Heart right ventricle (tissue), 16 donors: ENCODE measurements around the gene IL1RAPL1. TPM values are rescaled to one million over a fixed set of nuclear protein-coding genes. Genes with fewer than 3 reads are reported as not detected.

Experiments used
- ATAC-seq, 8 donors: fragments of 200-7000 bp; cut with Tn5 transposase; one replicate each; pipeline ENCODE4 v1.9.1; 2020; ENCODE audit warnings: mild to moderate bottlenecking in 8 of 8, moderate library complexity in 8 of 8, moderate number of reproducible peaks in 1 of 8
- DNase-seq, 2 donors: peaks; one replicate each; pipeline ENCODE4 v3.0.0-alpha.2; 2020
- H3K27ac ChIP-seq, 10 donors: fragments of 200-600 bp; sonication (generic) in 2 of 10; one replicate each; pipeline versions ENCODE4 v1.5.0 to v1.8.0; 2020 to 2022; ENCODE audit warnings: mild to moderate bottlenecking in 3 of 10
- H3K27me3 ChIP-seq, 7 donors: fragments of 200-600 bp; one replicate each; pipeline ENCODE4 v1.8.0; 2021 to 2022; ENCODE audit warnings: mild to moderate bottlenecking in 2 of 7
- H3K36me3 ChIP-seq, 9 donors: fragments of 200-600 bp; sonication (generic) in 1 of 9; one replicate each; pipeline versions ENCODE4 v1.5.0 to v1.8.0; 2020 to 2022; ENCODE audit warnings: mild to moderate bottlenecking in 2 of 9
- H3K4me1 ChIP-seq, 9 donors: fragments of 200-600 bp; sonication (generic) in 1 of 9; one replicate each; pipeline versions ENCODE4 v1.5.0 to v1.8.0; 2020 to 2022; ENCODE audit warnings: mild to moderate bottlenecking in 4 of 9
- H3K4me3 ChIP-seq, 10 donors: fragments of 200-600 bp; sonication (generic) in 2 of 10; one replicate each; pipeline versions ENCODE4 v1.5.0 to v1.8.0; 2020 to 2022; ENCODE audit warnings: mild to moderate bottlenecking in 7 of 10, moderate library complexity in 2 of 10
- H3K9me3 ChIP-seq, 11 donors: fragments of 200-600 bp in 10 of 11; sonication (generic) in 2 of 11; one replicate each; pipeline versions ENCODE4 v1.5.0 to v1.8.0; 2013 to 2022; ENCODE audit warnings: mild to moderate bottlenecking in 2 of 11, control low read depth in 1 of 11, moderate library complexity in 1 of 11
- CTCF ChIP-seq, 9 donors: fragments of 200-600 bp; sonication (generic) in 2 of 9; IDR thresholded peaks; one replicate each; pipeline versions ENCODE4 v1.5.0 to v1.8.0; 2021 to 2022; ENCODE audit warnings: antibody characterized with exemption in 9 of 9, mild to moderate bottlenecking in 5 of 9, moderate library complexity in 1 of 9
- WGBS, 2 donors: extraction: QIAGEN DNeasy Blood & Tissue Kit; methylation state at CpG; one replicate each; pipeline ENCODE4 v1.1.7; 2013; ENCODE audit warnings: inconsistent platforms in 1 of 2; 5-methylcytosine and 5-hydroxymethylcytosine counted together
- intact Hi-C, 10 donors: fragments of 100-400 bp; cut with DNase I; formaldehyde crosslinking; loops; one replicate each; pipeline versions ENCODE4 v1.11.1 to v1.14.2; 2022
- polyA plus RNA-seq, 2 donors: library from polyadenylated mRNA; stranded (reverse); fragments of 200-250 nt; gene quantifications; one replicate each; pipeline ENCODE4 v1.2.3, GENCODE V29; 2013
- total RNA-seq, 10 donors: library from RNA; stranded (reverse); fragmentation: NEBNext Ultra II Directional in 3 of 10; extraction: Animal tissue kit (Norgen Biotek cat#: 25700) in 3 of 10; gene quantifications; one replicate each; pipeline versions ENCODE4 v1.2.1 to v1.2.4, GENCODE V29; 2021 to 2023
- donor health status: Arrhythmogenic right ventricular cardiomyopathy.
- donor health status: ischemic (EF 13 %, LVEDD 7.1; RV severe dilation, severe dysfunction).
- donor health status: healthy with polysubstance abuse.
- donor health status: DM: no; HTN: yes; CAD: no.
- donor health status: DM: no; HTN: no; CAD: no.
- donor health status: ischemic (EF 25% LVEDD 6.9; RV normal size, moderate dysfunction).
- donor health status: ischemic (EF 25% LVEDD 5.7; RV mildly dilated, moderate dysfunction).
- donor health status: healthy.
- donor health status: DM: yes; HTN: yes; CAD: no.
- donor health status: Ischemic cardiomyopathy.
- donor health status: ischemic (EF 35%, LVEDD 5.7; RV mildly dilated, moderate dysfunction).
- donor health status: nonischemic (EF 11% LVEDD 7.7; RV severe dilation, severe dysfunction).
- donor health status: DM: yes; HTN: yes; CAD: no.
- donor health status: PGD.
- donor health status: ischemic (EF 29% LVEDD 5.4; RV normal size, mild dysfunction).
- donor health status: nonischemic (EF 23%, LVEDD 6.1; RV moderate dilation, normal function).

The IL1RAPL1 gene
- total and polyA plus RNA-seq, 12 donors = 0.13 to 6.3 (median 2.8) TPM

DNA sequence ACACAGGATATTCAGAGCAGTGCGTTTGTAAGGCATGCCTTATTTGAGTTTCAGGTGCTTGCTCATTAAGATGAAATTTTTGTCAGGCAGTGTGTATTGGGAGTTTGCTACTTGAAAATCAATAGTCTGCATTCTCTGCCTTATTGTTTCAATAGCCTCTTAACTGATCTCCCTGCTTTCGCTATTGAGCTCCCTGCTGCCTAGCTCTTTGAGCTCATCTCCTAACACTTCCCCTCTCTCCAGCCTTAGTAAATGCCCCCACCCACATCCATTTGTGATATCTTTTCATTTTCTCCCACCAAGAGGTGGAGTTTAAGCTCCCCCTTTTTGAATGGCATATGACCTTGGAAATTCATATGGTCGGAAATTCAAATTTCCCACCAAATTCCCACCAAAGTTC lies 256.6 kb downstream of the IL1RAPL1 start:
- 84 to 85% methylated on average over 3 of the region's 3 CpGs for WGBS, 2 donors
- DNase-seq (no peak), ATAC-seq (no peak)
- Histone ChIP-seq H3K27ac (no peak overlapping the region), H3K36me3 (no peaks in the 10 kb centered on the region), H3K9me3 (no peaks in the 10 kb centered on the region), H3K4me1 (peaks cover 0 to 7% (median 0%) of the 10 kb centered on the region in 9 donors), H3K4me3 (no peak overlapping the region), H3K27me3 (no peaks in the 10 kb centered on the region)
- intact Hi-C loops = loop anchor here in 1 of 10 donors (10.0 kb wide), 2 partner anchors 61 to 249 kb away; no protein-coding TSS in a partner anchor
- TF ChIP-seq CTCF (IDR thresholded peaks at IDR 0.05) = no peak

GRCh38 chrX:28847423-28847822 lies 260.2 kb downstream of the IL1RAPL1 start:
- peak in 7 of 8 donors; percentile 34 to 94 (median 84) for ATAC-seq
- H3K9me3 ChIP-seq = no peaks in the 10 kb centered on the region

GRCh38 chrX:28848707-28849106 lies 261.5 kb downstream of the IL1RAPL1 start:
- ATAC-seq = no peak
- H3K4me3 ChIP-seq = no peak overlapping the region

More at GRCh38 chrX:28847423-28847822, 260.2 kb downstream of the IL1RAPL1 start:
- intact Hi-C loops = loop anchor here in 2 of 10 donors (5.0 to 10.0 kb wide), 3 partner anchors 57 to 253 kb away; no protein-coding TSS in a partner anchor
- DNase-seq = peak; percentile 16 to 17
- Histone ChIP-seq H3K4me3 (no peak overlapping the region), H3K4me1 (no peaks in the 10 kb centered on the region), H3K27me3 (no peaks in the 10 kb centered on the region), H3K27ac (peak overlapping the region in 2 of 10 donors; percentile 16 to 36), H3K36me3 (no peaks in the 10 kb centered on the region)
- 17 to 26% methylated on average over 3 of the region's 3 CpGs for WGBS, 2 donors
- TF ChIP-seq CTCF (IDR thresholded peaks at IDR 0.05) = no peak

DNA sequence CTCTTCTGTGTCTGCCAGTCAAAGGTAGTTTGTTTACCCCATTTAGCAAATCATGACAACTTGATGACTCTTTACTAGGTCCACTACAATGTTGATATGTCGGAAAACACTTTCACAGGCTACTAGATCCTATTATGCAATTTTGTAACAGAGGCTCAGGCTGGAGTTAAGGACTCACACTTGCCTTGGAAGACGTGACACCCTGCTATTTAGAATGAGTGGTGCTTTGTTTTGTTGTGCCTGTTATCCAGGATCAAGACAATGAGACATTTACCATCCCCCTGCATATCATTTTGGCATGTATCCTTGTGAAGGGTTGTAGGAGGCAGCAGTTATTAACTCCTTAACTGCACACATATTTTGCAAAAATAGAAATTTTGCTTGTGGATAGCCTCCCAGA lies 263.7 kb downstream of the IL1RAPL1 start:
- no peak for TF ChIP-seq CTCF (IDR thresholded peaks at IDR 0.05)
- Histone ChIP-seq H3K36me3 (no peaks in the 10 kb centered on the region), H3K4me1 (no peaks in the 10 kb centered on the region), H3K4me3 (no peak overlapping the region), H3K27me3 (no peaks in the 10 kb centered on the region), H3K9me3 (peaks cover 0 to 10% (median 0%) of the 10 kb centered on the region in 11 donors), H3K27ac (peak overlapping the region in 5 of 10 donors; percentile 22 to 53 (median 48))
- ATAC-seq (peak in 7 of 8 donors; percentile 20 to 83 (median 63)), DNase-seq (no peak)
- WGBS, 2 donors = 24 to 41% methylated on average over 2 of the region's 2 CpGs
- intact Hi-C loops = loop anchor here in 1 of 10 donors (5.0 to 10.0 kb wide), 2 partner anchors 94 to 256 kb away; no protein-coding TSS in a partner anchor

More at GRCh38 chrX:28848707-28849106, 261.5 kb downstream of the IL1RAPL1 start:
- Histone ChIP-seq H3K4me1 (no peaks in the 10 kb centered on the region), H3K36me3 (no peaks in the 10 kb centered on the region), H3K27ac (peak overlapping the region in 1 of 10 donors; percentile 9), H3K9me3 (no peaks in the 10 kb centered on the region), H3K27me3 (no peaks in the 10 kb centered on the region)
- DNase-seq = no peak
- 63 to 70% methylated on average over 3 of the region's 3 CpGs for WGBS, 2 donors
- intact Hi-C loops = loop anchor here in 2 of 10 donors (5.0 to 10.0 kb wide), 3 partner anchors 56 to 254 kb away; no protein-coding TSS in a partner anchor
- TF ChIP-seq CTCF (IDR thresholded peaks at IDR 0.05) = no peak
